ENCODE data around the gene CEP164.

CEP164 gene

GRCh38 chr11:117437791-117438130 lies 110.1 kb downstream of the CEP164 start:
- Histone ChIP-seq H3K36me3 (ENCODE audit: control insufficient read depth, insufficient read depth, low read length, severe bottlenecking) (no peaks in the 10 kb centered on the region), H3K4me3 (ENCODE audit: low read length) (no peak overlapping the region), H3K4me1 (ENCODE audit: control insufficient read depth, insufficient read depth, low read length) (no peaks in the 10 kb centered on the region), H3K9me3 (ENCODE audit: control insufficient read depth, low read length) (peaks cover 5% of the 10 kb centered on the region), H3K27me3 (replicated peaks; ENCODE audit: control insufficient read depth, insufficient read depth, low read length) (peaks cover 54% of the 10 kb centered on the region), H3K9ac (ENCODE audit: low read length) (no peak overlapping the region)
- no peak for DNase-seq (ENCODE audit: low read depth)

GRCh38 chr11:117438371-117439000 lies 110.8 kb downstream of the CEP164 start:
- Histone ChIP-seq H3K9ac (ENCODE audit: low read length) (no peak overlapping the region), H3K9me3 (ENCODE audit: control insufficient read depth, low read length) (peaks cover 5% of the 10 kb centered on the region), H3K4me3 (ENCODE audit: low read length) (no peak overlapping the region), H3K27me3 (replicated peaks; ENCODE audit: control insufficient read depth, insufficient read depth, low read length) (peaks cover 55% of the 10 kb centered on the region), H3K4me1 (ENCODE audit: control insufficient read depth, insufficient read depth, low read length) (no peaks in the 10 kb centered on the region), H3K36me3 (ENCODE audit: control insufficient read depth, insufficient read depth, low read length, severe bottlenecking) (no peaks in the 10 kb centered on the region)
- DNase-seq (ENCODE audit: low read depth): no peak

- Histone ChIP-seq H3K36me3 (ENCODE audit: control insufficient read depth, insufficient read depth, low read length, severe bottlenecking) (no peaks in the 10 kb centered on the region), H3K27me3 (replicated peaks; ENCODE audit: control insufficient read depth, insufficient read depth, low read length) (peaks cover 56% of the 10 kb centered on the region), H3K4me1 (ENCODE audit: control insufficient read depth, insufficient read depth, low read length) (no peaks in the 10 kb centered on the region), H3K4me3 (ENCODE audit: low read length) (no peak overlapping the region), H3K9me3 (ENCODE audit: control insufficient read depth, low read length) (peaks cover 5% of the 10 kb centered on the region), H3K9ac (ENCODE audit: low read length) (no peak overlapping the region)
- DNase-seq (ENCODE audit: low read depth): no peak
These were observed 111.6 kb downstream of the CEP164 start for GRCh38 chr11:117439256-117439655.

- DNase-seq (ENCODE audit: low read depth): no peak
- Histone ChIP-seq H3K4me3 (ENCODE audit: low read length) (no peak overlapping the region), H3K9me3 (ENCODE audit: control insufficient read depth, low read length) (no peaks in the 10 kb centered on the region), H3K4me1 (ENCODE audit: control insufficient read depth, insufficient read depth, low read length) (no peaks in the 10 kb centered on the region), H3K27me3 (replicated peaks; ENCODE audit: control insufficient read depth, insufficient read depth, low read length) (peaks cover 56% of the 10 kb centered on the region), H3K9ac (ENCODE audit: low read length) (no peak overlapping the region), H3K36me3 (ENCODE audit: control insufficient read depth, insufficient read depth, low read length, severe bottlenecking) (no peaks in the 10 kb centered on the region)
These were observed 112.6 kb downstream of the CEP164 start for GRCh38 chr11:117440258-117440657.

GRCh38 chr11:117441146-117441975 lies 113.7 kb downstream of the CEP164 start:
- no peak overlapping the region for H3K4me3 ChIP-seq (ENCODE audit: low read length)
- no peaks in the 10 kb centered on the region for H3K4me1 ChIP-seq (ENCODE audit: control insufficient read depth, insufficient read depth, low read length)
- no peak overlapping the region for H3K9ac ChIP-seq (ENCODE audit: low read length)
- H3K27me3 ChIP-seq (replicated peaks; ENCODE audit: control insufficient read depth, insufficient read depth, low read length): peaks cover 53% of the 10 kb centered on the region
- H3K36me3 ChIP-seq (ENCODE audit: control insufficient read depth, insufficient read depth, low read length, severe bottlenecking): no peaks in the 10 kb centered on the region
- no peaks in the 10 kb centered on the region for H3K9me3 ChIP-seq (ENCODE audit: control insufficient read depth, low read length)
- DNase-seq (ENCODE audit: low read depth): no peak

GRCh38 chr11:117442049-117442868 lies 114.6 kb downstream of the CEP164 start:
- Histone ChIP-seq H3K9ac (ENCODE audit: low read length) (no peak overlapping the region), H3K4me1 (ENCODE audit: control insufficient read depth, insufficient read depth, low read length) (no peaks in the 10 kb centered on the region), H3K9me3 (ENCODE audit: control insufficient read depth, low read length) (no peaks in the 10 kb centered on the region), H3K36me3 (ENCODE audit: control insufficient read depth, insufficient read depth, low read length, severe bottlenecking) (no peaks in the 10 kb centered on the region), H3K4me3 (ENCODE audit: low read length) (no peak overlapping the region), H3K27me3 (replicated peaks; ENCODE audit: control insufficient read depth, insufficient read depth, low read length) (peaks cover 51% of the 10 kb centered on the region)
- DNase-seq (ENCODE audit: low read depth): no peak

- H3K9me3 ChIP-seq (ENCODE audit: control insufficient read depth, low read length): no peaks in the 10 kb centered on the region
- no peak overlapping the region for H3K9ac ChIP-seq (ENCODE audit: low read length)
- DNase-seq (ENCODE audit: low read depth): no peak
- H3K27me3 ChIP-seq (replicated peaks; ENCODE audit: control insufficient read depth, insufficient read depth, low read length): peaks cover 51% of the 10 kb centered on the region
- H3K4me3 ChIP-seq (ENCODE audit: low read length): no peak overlapping the region
- H3K36me3 ChIP-seq (ENCODE audit: control insufficient read depth, insufficient read depth, low read length, severe bottlenecking): no peaks in the 10 kb centered on the region
- no peaks in the 10 kb centered on the region for H3K4me1 ChIP-seq (ENCODE audit: control insufficient read depth, insufficient read depth, low read length)
These were observed 115.2 kb downstream of the CEP164 start for GRCh38 chr11:117442869-117443239.

- Histone ChIP-seq H3K27me3 (replicated peaks; ENCODE audit: control insufficient read depth, insufficient read depth, low read length) (peaks cover 53% of the 10 kb centered on the region), H3K9me3 (ENCODE audit: control insufficient read depth, low read length) (no peaks in the 10 kb centered on the region), H3K36me3 (ENCODE audit: control insufficient read depth, insufficient read depth, low read length, severe bottlenecking) (no peaks in the 10 kb centered on the region), H3K9ac (ENCODE audit: low read length) (no peak overlapping the region), H3K4me3 (ENCODE audit: low read length) (no peak overlapping the region), H3K4me1 (ENCODE audit: control insufficient read depth, insufficient read depth, low read length) (no peaks in the 10 kb centered on the region)
- DNase-seq (ENCODE audit: low read depth): peak; percentile 22
These were observed 115.9 kb downstream of the CEP164 start for GRCh38 chr11:117443266-117444186.

- Histone ChIP-seq H3K4me1 (ENCODE audit: control insufficient read depth, insufficient read depth, low read length) (no peaks in the 10 kb centered on the region), H3K4me3 (ENCODE audit: low read length) (no peak overlapping the region), H3K36me3 (ENCODE audit: control insufficient read depth, insufficient read depth, low read length, severe bottlenecking) (no peaks in the 10 kb centered on the region), H3K27me3 (replicated peaks; ENCODE audit: control insufficient read depth, insufficient read depth, low read length) (peaks cover 54% of the 10 kb centered on the region), H3K9me3 (ENCODE audit: control insufficient read depth, low read length) (no peaks in the 10 kb centered on the region), H3K9ac (ENCODE audit: low read length) (no peak overlapping the region)
- no peak for DNase-seq (ENCODE audit: low read depth)
These were observed 116.6 kb downstream of the CEP164 start for GRCh38 chr11:117444256-117444655.

- Histone ChIP-seq H3K36me3 (ENCODE audit: control insufficient read depth, insufficient read depth, low read length, severe bottlenecking) (no peaks in the 10 kb centered on the region), H3K9ac (ENCODE audit: low read length) (no peak overlapping the region), H3K27me3 (replicated peaks; ENCODE audit: control insufficient read depth, insufficient read depth, low read length) (peaks cover 58% of the 10 kb centered on the region), H3K4me3 (ENCODE audit: low read length) (no peak overlapping the region), H3K9me3 (ENCODE audit: control insufficient read depth, low read length) (no peaks in the 10 kb centered on the region), H3K4me1 (ENCODE audit: control insufficient read depth, insufficient read depth, low read length) (no peaks in the 10 kb centered on the region)
- no peak for DNase-seq (ENCODE audit: low read depth)
These were observed 117.3 kb downstream of the CEP164 start for GRCh38 chr11:117444711-117445658.

All from adipocyte (in vitro differentiated cells).